Right ventricle myocardium superior (tissue), 1 donor: ENCODE measurements around the gene CLEC3B. TPM values are rescaled to one million over a fixed set of nuclear protein-coding genes. Genes with fewer than 3 reads are reported as not detected.

Source experiments
- ATAC-seq: fragments of 200-7000 bp; cut with Tn5 transposase; one replicate; pipeline ENCODE4 v1.9.1; 2020; ENCODE audit warnings: mild to moderate bottlenecking; ENCODE audit not compliant: poor library complexity
- DNase-seq: peaks from one replicate; pipeline ENCODE4 v3.0.0-alpha.2; 2020
- intact Hi-C: fragments of 100-400 bp; cut with DNase I; formaldehyde crosslinking; loops from one replicate; pipeline ENCODE4 v1.11.2; 2022
- total RNA-seq: library from RNA; stranded (reverse); fragmentation: NEBNext Ultra II Directional; extraction: Animal tissue kit (Norgen Biotek cat#: 25700); gene quantifications from one replicate; pipeline ENCODE4 v1.2.1, GENCODE V29; 2021
- donor health status: DM: no; HTN: yes; CAD: no; lungs with severe emphysema.

Gene CLEC3B
- total RNA-seq, 1 donor from 2014 or later, result 78.6 TPM

DNA sequence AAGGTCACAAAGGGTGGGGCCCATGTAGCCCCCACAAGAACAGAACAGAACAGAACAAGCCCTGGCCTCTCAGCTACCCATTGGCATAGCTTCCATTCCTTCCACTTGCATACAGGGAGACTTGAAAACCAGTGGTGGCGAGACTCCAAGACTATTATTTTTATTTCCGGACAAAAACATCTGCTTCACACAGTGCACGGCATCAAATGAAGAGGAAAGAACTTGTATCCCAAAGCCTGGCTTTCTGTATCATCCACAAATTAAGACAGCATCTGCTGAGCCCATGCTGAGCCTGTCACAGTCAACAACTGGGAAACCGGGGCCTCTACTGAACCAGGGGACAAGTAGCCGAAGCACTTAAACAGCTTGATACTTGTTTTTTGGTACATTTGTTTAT is 56.0 kb downstream of the CLEC3B start:
- intact Hi-C loops, result no loop called here
- no peak for DNase-seq
- ATAC-seq, result no peak

DNA sequence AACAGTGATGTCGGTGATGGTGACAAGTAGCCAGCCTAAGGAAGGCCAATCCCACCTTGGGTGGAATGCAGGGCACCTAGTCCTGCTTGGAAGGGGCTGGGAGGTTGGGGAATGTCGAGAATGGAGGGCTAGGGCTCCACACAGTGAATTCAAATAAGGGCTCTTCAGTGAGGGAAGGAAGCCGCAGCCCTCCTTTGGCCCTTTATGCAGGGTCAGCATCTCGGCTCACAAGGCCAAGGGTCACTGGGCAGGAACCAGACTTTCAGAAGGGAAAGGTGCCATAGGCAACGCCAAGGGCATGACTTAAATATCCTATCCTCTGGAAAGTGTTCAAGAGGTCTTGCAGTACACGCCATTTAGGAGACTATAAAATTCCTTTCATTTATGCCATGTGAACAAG is 56.9 kb downstream of the CLEC3B start:
- no peak for DNase-seq
- ATAC-seq, result no peak
- intact Hi-C loops, result no loop called here

DNA sequence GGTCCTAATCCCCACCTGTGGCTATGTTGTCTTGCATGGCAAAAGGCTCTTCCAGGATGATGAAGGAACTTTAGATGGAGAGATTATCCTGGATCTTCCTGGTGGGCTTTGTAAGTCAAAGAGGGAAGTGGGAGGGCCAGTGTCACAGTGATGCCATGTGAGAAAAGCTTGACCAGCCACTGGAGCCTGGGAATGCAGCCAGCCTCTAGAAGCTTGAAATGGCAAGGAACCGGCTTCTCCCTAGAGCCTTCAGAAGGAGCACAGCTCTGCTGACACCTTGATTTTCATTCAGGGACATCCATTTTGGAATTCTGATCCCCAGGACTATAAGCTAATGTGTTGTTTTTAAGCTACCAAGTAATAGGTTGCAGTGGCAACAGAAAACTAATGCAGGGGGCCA is 58.3 kb downstream of the CLEC3B start:
- DNase-seq, result no peak
- intact Hi-C loops, result no loop called here
- no peak for ATAC-seq

DNA sequence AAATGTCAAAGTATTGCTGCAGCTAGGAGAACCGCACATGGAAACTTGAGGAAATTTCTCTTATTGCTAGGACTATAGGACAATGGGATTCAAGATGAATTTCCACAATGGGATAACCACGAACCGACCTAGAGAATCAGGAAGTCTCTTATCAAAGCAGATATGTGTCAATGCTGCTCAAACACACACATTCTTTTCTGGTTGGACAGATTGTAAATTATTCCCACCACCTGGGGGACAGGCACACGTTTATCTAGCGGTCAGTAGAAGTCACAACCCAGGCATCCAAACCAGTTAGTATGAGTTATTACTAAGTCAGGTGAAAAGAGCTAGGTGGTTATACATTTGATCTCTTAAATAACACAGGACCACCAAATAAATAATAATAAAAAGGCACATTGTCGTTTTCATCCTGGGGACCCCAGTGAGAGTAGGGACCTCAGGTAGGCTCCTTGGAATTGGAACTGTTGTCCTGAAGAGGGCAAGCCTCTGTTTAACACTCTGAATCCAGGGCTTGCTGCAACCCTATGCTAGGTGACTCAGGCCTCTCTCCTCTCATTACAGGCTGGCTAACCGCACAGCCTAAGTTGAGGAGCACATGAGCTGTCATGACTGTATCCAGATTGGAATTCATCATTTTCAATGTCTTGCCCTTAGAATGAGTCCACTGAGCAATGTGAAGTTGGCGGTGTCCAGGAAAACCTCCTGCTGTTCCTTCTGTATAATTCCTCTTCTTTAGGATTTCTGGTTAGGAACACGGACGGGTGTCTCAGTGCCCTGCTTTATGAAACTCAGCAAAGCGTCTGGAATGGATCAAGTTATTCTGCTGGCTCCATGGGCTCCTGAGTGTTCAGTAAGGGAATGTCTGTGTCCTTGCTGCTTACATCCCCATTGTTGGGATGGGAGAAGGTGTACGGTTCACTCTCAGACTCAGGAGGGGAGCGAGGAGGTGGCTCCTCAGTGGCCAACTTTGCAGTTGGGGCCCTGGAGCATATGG is 59.0 kb downstream of the CLEC3B start:
- ATAC-seq (no peak), DNase-seq (no peak)
- intact Hi-C loops, result no loop called here

Other genes with a start within 250 kb of the CLEC3B start
- gene TMEM42, start 164.4 kb upstream of the CLEC3B start, total RNA-seq, result 10.2 TPM
- gene TGM4, start 151.7 kb upstream of the CLEC3B start, total RNA-seq, result not detected
- gene ZDHHC3, start 50.1 kb upstream of the CLEC3B start, total RNA-seq, result 35.6 TPM
- 24.4 TPM for gene EXOSC7, start 50.1 kb upstream of the CLEC3B start, total RNA-seq
- 0.38 TPM for gene CDCP1, start 120.1 kb downstream of the CLEC3B start, total RNA-seq
- 0.48 TPM for gene TMEM158, start 200.0 kb downstream of the CLEC3B start, total RNA-seq